GM20000 (cell line): Measurements from ENCODE around the gene INTS7.

Experiments
- DNase-seq: peaks from one replicate; pipeline ENCODE4 v3.0.0; 2012; ENCODE audit warnings: low spot score
- TF ChIP-seq, protein P1 (sequence below): IDR thresholded peaks from 2 replicates; pipeline ENCODE4 v1.5.1; 2012; ENCODE audit warnings: mild to moderate bottlenecking, control low read depth; ENCODE audit errors: extremely low read depth, missing control alignments

Gene INTS7

DNA sequence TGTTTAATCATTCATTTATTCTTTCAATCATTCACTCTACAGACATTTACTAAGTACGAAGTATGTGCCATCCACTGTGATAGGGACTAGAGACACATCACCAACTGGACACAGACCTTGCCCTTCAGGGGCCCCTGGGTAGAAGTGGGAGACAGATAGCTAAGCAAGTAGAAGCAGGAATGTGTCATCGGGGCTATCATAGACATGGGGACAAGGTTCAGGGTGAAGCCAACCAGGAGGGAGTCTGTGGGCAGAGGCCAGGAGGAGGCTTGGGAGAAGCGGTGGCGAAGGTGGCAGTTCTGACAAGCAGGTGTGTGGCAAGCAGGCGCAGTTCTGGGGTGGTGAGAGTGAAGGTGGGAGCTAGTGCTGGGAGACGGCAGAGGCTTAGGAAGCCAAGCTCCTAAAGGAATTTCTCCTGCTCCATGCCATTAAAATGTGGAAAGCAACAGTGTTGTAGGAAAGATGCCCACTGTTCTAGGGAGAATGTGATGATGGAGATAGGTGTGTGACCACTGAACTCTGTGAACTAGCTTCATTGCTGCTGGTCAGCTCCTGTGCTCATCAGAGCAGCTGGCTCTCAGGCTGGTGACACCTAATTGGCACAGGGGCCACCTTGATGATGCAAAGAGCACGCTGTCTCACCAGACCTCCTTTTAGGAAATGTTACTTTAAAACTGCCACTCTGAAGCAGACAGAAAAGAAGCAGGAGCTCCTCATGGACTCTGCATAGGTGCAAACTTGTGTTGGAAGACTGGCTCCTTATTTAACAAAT is 125.1 kb downstream of the INTS7 start:
- TF ChIP-seq, protein P1, sequence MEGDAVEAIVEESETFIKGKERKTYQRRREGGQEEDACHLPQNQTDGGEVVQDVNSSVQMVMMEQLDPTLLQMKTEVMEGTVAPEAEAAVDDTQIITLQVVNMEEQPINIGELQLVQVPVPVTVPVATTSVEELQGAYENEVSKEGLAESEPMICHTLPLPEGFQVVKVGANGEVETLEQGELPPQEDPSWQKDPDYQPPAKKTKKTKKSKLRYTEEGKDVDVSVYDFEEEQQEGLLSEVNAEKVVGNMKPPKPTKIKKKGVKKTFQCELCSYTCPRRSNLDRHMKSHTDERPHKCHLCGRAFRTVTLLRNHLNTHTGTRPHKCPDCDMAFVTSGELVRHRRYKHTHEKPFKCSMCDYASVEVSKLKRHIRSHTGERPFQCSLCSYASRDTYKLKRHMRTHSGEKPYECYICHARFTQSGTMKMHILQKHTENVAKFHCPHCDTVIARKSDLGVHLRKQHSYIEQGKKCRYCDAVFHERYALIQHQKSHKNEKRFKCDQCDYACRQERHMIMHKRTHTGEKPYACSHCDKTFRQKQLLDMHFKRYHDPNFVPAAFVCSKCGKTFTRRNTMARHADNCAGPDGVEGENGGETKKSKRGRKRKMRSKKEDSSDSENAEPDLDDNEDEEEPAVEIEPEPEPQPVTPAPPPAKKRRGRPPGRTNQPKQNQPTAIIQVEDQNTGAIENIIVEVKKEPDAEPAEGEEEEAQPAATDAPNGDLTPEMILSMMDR, result no peak
- DNase-seq, result no peak

DNA sequence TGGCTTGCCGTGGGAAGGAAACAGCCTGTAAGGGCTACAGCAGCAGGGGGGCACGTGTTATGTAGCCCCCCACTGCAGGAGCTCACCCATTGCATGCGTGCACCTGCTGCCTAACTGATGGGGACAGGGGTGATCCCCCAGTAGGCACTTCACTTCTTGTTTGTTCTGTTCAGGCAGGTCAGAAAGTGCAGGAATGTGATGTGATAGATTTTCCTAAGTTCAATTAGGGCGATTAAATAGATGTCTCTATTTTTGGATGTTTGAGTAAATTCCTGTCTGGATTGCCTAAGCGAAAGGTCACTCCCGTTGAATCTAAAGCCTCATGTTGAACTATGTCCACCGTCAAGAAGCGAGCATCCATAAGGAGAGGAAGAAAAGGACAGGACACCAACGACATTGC is 126.0 kb downstream of the INTS7 start:
- TF ChIP-seq, protein P1, result no peak
- DNase-seq, result no peak

DNA sequence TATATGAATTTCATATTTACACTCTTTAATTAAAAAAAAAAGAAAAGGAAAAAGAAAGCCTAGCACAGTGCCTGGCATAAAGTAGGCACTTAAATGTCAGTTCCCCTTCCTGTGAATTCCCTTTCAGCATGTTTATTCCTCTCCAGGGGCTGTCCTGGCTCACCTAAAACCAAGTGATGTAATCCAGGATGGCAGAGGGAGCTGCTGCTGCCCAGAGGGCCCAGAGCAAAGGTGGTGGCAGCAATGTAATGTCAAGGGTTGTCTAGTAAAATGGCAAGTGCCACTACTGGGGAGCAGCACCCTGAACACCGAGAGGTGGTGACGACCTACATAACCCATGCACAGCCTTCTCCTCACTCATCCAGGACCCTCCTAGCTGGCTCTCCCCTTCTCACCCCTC is 126.4 kb downstream of the INTS7 start:
- DNase-seq, result no peak
- TF ChIP-seq, protein P1, result no peak

DNA sequence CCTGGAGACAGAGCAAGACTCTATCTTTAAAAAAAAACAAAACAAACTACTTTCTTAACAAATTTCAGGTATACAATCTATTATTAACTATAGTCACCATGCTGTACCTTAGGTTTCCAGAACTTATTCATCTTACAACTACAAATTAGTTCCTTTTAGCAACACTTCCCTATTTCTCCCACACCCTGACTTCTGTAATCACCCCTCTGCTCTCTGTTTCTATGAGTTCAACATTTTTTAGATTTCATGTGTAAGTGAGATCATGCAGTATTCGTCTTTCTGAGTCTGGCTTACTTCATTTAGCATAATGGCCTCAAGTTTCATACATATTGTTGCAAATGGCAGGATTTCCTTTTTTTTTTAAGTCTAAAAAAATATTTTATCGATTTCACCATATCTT is 126.9 kb downstream of the INTS7 start:
- TF ChIP-seq, protein P1, result no peak
- DNase-seq, result no peak

DNA sequence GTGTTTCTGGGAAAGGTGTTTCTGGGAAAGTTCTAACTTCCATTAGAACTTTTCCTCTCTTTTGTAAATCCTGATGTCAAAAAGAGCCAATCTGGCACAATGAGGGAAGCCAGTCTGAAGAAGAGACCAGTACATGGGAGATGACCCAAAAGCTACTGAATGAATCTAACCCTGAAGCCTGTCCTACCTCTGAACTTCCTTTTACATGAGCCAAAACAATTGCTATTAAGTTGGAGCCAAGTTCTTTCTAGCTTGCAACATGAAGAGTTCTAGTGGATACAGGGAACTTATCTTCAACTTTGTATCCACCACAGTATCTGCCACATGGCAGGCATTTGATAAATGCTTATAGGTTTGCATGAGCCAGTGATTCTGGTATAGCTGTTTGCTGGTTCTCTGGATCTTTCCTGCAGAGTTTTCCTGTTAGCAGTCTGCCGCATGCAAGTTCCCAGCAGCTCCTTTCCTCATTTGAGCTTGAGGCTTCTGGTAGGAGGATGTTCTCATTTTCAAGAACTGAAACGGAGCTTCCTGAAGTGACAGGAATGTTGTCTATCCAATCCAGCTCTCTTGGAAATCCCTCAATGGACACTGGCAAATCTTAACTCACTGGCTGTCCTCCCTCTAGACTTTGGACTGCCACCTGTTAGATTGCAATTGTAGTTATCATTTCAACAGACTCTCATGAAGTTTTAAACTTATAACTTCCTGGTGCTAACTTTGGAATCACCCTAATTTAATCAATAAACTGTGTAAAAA is 131.7 kb downstream of the INTS7 start:
- TF ChIP-seq, protein P1, result no peak
- no peak for DNase-seq

DNA sequence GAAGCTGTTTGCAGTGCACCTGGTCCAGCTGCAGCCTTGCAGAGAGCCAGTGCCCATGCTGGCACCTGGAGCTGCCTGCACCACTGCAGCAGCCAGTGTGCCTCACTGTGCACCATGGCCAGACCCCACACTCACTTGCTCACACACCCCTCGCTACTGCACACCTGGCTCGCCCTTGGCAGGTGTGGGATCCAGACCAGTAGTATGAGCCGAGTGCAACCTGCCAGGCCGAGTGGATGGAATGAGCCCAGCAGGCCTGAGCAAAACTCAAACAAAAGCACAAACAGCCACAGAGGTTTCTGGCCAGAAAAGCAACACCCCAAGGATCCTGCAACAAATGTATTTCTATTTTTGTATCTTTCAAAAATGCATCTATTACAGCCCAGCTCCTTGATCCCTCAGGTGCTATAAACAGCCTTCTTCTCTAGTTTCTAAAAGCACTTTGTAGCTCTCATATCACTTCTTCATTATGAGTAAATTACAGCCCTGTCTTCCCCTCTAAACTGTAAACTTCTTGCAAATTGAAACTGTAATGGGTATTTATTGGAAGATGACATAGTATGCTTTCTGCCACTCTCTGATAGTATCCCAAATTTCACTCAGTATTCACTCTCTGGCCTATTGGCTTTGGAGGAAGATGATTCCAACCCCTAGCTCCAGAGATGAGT is 132.6 kb downstream of the INTS7 start:
- DNase-seq, result no peak
- TF ChIP-seq, protein P1, result no peak

DNA sequence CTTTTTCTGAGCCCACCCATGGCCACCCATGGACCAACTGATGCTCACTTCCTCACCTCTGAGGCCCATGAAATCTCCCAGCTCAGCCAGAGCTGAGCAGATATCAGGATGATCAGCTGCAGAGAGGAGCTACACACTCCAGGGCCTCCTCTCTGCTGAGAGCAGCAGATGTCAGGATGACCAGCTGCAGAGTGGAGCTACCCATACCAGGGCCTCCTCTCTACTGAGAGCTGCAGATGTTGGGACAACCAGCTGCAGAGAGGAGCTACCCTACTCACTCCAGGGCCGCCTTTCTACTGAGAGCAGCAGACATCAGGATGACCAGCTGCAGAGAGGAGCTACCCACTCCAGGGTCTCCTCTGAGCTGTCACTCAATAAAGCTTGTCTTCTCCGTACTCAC is 133.4 kb downstream of the INTS7 start:
- TF ChIP-seq, protein P1, result no peak
- DNase-seq, result no peak
